ENCODE data around the gene ADCY4.

Gene ADCY4

DNA sequence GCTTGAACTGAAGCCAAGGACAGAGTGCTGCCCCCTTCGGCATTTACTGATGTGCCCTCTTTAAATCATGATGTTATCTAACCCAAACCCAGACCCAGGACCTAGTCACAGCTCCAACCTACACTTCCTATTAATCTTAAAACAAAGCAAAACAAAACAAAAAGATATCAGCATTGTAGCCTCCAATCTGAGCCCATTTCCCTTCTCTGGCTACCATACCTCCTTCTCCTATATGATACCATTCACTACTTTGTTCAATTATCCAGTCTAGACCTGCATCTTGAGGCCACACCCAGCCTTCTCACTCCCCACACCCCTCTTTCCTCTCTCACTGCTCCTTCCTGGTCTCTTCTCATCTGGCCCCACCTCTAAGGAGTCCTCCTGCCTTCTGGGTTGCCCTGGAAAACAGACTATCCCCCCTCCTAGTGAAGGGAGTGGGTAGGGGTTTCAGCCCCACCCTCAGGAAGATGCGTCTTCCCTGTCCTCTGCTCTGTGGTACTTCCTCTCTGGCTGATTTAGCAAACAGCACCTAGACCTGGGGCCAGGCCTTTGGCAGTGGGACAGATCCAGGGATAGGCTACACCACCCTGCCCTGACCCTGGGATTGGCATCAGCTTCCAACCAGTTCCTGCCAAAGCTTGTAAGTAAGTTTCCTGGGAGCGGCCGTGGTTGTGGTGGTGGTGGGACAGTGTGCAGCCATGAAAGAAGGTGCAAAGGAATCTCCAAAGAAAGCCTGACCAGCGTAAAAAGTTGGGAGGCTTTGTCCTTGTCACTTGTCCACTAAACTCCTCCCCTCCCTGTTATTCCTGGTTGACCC lies 20.3 kb downstream of the ADCY4 start:
- no peak for DNase-seq

DNA sequence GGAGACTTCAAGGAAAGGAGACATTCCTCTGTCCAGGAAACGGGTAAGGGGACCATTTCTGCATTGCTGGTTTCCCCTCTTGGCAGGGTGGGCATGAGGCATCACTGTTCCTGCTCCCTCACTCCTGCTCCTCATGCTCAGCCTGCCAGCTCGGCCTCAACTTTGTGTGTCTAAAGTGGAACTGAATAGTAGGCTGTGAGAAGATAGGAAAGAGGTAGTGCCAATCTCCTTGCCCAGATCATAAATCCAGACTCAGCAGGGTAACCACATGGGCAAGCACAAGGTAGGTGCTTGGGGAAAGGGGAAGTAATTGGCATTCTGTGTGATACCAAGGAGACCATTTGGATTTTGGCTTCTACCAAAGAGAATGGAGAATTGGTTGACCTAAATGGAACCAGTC lies 21.0 kb downstream of the ADCY4 start:
- no peak for DNase-seq

DNA sequence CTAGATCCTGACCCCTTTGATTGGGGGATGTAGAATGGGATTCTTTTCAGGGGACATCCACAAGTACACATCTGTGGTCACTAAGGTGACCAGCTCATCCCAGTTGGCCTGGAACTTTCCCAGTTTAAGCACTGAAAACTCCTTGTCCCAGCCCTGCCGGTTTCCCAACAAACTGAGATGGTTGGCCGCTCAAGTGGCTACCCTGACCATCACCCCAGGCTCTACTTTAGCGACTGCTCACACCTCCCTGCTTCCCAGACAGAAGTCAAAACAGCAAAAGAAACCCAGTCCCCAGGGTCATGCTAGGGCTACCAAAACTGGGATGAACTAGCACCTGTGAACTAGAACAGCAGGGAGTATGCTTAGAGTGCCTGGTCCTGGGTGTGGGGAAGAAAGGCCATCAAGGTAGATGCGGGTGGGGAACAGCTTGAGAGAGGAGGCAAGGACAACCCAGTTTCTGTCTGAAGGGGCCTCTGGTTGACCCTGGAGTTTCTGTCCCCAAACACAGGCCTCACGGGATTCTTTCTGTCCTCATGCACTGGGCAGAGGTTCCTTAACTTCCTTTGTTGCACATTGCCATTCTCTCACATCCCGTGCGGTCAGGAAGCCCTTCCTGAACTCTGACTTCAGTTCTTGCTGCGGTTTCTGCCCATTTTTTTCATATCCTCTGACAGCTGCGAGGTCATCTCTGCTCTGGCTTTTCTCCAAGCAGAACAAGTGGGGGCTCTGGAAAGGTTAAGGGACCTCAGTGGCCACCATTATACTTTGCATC lies 21.9 kb downstream of the ADCY4 start:
- no peak for DNase-seq

DNA sequence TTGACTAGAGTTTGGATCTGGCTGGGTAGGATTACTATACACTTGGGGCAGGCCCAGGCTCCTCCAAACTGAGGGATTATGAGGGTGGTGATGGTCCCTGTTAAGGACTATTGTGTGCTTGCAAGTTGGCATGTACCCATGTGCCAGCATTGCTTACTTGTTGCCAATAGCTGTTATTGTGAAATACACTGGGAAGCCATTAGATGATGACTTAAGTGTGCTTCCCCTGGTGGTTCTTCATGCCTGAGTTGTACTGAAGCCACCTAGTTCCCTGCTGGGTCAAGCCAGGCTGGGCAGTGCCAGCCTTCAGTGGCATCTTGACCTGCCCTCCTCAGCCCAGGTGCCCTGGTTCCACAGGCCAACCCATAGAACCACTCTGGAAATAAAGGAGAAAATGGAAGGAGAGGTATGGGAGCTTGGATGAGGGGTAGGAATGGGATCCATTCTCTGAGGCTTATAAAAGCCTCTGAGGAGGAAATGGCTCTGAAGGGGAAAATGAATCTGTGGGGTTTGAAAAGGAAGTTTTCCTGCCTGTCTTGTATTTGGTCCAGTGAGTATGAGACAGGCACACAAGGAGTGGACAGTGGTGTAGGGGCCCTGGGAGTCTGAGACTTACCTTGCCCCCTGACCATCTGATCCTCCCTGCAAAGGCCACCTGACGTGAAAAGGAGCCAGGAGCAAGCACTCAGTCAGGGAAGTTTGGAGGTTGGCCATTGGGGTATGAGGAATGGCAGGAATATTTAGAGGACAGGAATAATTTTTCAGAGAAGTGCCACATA lies 22.8 kb downstream of the ADCY4 start:
- DNase-seq = peak; percentile 8

DNA sequence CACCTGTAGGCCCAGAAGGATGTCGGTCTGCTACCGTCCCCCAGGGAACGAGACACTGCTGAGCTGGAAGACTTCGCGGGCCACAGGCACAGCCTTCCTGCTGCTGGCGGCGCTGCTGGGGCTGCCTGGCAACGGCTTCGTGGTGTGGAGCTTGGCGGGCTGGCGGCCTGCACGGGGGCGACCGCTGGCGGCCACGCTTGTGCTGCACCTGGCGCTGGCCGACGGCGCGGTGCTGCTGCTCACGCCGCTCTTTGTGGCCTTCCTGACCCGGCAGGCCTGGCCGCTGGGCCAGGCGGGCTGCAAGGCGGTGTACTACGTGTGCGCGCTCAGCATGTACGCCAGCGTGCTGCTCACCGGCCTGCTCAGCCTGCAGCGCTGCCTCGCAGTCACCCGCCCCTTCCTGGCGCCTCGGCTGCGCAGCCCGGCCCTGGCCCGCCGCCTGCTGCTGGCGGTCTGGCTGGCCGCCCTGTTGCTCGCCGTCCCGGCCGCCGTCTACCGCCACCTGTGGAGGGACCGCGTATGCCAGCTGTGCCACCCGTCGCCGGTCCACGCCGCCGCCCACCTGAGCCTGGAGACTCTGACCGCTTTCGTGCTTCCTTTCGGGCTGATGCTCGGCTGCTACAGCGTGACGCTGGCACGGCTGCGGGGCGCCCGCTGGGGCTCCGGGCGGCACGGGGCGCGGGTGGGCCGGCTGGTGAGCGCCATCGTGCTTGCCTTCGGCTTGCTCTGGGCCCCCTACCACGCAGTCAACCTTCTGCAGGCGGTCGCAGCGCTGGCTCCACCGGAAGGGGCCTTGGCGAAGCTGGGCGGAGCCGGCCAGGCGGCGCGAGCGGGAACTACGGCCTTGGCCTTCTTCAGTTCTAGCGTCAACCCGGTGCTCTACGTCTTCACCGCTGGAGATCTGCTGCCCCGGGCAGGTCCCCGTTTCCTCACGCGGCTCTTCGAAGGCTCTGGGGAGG lies 23.9 kb downstream of the ADCY4 start, which contains the start of gene LTB4R:
Gene LTB4R (plus strand): TSS at position 857 of the 959 bp plus-strand sequence. CDS start 4,150 bp downstream, outside the sequence.
- peak; percentile 87 for DNase-seq

DNA sequence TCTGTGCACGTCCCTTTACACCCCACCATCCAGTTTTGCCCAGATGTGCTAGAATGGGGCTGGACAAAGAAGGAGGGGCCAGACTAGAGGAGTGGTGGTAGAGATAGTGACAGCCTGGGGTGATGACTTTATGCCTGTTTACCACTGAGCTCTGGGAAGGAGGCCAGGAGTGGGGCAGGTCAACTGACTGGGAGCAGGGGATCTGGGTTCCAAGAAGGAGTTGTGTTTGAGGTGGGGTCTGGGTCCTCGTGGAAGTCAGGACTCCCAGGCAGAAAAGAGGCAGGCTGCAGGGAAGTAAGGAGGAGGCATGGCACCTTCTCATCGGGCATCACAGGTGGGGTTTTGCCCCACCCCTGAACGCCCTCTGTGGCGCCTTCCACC lies 24.6 kb downstream of the ADCY4 start:
- no peak for DNase-seq

DNA sequence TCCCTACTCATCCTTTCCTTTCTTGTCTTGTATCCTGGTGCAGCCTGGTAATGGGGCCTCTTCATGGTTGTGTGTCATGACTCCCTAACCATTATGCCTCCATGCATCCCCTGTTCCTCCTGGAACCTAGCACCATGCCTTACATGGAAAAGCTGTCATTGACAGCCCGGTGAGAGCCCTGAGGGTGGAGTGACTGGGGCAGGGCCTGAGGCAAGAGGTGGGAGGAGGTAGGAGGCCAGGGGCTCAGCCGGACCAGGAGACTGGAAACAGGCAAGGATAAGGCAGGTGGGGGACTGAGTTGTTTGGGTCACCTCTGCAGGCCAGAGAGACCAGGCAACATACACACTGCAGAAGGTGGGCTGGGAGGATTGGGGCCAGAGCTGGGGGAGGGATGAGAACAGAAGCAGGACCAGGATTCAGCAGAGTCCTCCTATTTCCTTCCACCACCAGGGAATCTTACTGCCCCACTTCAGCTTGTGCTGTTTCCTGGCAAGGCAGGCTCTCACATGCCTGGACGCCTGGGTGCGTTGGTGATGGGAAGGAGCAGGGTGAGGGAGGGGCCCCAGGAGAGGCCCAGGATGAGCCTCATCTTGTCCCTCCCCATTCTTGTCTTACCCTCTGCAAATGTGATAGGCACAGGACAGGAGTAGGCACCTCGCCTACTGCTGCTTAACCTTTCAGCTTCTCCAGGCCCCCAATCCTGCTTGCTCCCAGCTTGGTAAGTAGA lies 25.2 kb downstream of the ADCY4 start, which contains the start of gene LTB4R2:
Gene LTB4R2 (plus strand): TSS at position 603 of the 727 bp plus-strand sequence. CDS start 525 bp downstream, outside the sequence.
- DNase-seq = no peak

DNA sequence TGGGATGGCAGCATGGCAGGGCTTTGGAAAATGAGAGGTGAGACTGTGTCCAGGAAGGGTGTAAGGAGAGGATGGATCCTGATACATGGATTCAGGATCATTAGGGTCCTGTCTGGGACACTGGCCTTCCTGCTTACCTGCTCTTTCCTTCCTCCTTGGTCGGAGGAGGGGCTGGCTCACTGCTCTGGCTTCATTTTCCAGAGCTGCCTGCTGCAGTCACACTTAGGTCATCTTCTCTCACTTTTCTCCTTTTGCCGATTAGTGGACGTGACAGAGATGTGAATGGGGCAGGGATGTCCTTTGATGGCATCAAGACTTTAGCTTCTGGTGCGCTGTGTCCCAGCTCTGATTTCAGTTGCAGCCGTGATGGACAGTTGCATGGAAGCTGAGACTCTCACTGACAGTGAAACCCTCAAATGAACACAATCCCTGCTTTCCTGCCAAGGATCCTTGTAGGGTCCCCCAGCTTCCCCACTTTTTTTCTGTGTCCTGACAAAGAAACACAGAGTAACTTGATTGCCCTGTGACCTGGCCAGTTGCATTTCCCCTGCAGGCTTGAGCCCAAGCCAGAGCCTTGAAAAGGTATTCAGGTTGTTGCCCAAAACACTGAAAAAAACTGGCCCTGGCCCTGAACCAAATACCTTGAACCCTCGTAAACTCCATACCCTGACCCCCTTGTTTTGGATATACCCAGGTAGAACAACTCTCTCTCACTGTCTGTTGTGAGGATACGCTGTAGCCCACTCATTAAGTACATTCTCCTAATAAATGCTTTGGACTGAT lies 26.3 kb downstream of the ADCY4 start:
- DNase-seq = no peak

DNA sequence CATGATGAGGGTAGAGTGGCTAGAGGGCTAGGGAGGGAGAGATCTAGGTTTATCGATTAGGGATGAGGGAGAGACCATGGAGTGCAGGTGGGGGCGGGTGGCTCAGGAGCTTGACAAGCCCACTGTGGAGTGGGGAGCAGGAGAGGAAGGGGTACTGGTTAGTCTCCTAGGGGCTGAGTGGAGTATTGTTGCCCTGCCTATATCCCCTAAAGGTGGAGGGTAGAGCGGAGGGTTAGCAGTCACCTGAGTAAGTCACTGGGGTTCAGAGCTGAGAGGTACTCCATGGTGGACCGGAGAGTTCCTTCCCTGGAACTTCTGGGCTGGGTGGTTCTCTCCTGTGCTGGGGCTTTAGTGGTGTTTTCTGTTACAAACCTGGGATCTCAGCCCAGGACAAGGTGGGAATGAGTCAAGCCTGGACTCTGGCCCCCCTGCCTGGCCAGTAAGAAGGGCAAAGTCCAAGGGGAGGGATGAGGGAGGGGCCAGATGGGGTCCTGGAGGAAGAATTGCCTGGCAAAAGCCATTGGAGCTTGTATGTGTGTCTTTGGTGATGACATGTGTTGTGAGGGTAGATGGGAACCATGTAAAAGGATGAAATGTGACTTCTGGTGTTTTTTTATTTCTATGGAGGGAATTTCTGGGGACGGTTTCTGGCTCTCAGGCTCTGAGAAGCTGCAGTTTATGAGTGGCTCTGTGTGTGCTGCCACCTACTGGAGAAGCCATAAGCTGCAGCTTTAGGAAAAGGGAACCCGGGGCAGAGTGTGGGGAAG lies 27.1 kb downstream of the ADCY4 start, which contains the start of gene CIDEB:
Gene CIDEB (minus strand): TSS at position 403 of the 767 bp plus-strand sequence. CDS start 119 bp downstream, at position 284.
- peak; percentile 37 for DNase-seq

DNA sequence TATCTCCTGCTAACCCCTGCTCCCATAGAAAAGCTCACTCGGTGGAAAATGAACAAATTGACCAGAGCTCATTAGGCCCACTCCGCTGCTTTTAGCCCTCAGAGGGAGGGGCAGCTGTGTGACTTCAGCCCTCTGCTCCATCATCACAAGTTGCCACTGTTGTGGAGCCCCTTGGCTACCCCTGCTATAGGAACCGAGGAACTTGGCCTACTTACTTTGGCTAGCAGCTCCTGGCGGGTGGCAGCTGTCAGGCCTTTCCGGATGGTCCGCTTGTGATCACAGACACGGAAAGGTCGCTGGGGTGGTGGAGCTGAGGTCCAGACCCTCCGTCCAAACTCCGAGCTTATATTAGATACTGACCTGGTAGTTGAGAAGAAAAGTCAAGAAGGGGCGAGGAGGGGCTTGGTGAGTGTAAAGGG lies 27.7 kb downstream of the ADCY4 start:
- no peak for DNase-seq

DNA sequence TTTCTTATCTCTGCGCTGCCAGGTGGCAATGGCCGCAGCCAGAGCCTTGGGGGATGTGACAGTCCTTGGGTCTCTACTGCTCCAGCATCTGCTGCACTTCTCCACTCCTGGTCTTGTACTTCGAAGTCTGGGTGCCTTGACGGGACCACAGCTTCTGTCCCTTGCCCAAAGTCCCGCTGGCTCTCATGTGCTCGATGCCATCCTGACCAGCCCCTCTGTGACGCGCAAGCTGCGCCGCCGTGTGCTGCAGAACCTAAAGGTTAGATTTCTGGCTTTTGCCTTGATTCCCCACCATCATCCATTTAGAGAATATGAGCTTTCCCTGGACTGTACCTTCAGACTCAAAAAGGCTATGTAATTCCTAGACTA lies 30.9 kb downstream of the ADCY4 start:
- no peak for DNase-seq

DNA sequence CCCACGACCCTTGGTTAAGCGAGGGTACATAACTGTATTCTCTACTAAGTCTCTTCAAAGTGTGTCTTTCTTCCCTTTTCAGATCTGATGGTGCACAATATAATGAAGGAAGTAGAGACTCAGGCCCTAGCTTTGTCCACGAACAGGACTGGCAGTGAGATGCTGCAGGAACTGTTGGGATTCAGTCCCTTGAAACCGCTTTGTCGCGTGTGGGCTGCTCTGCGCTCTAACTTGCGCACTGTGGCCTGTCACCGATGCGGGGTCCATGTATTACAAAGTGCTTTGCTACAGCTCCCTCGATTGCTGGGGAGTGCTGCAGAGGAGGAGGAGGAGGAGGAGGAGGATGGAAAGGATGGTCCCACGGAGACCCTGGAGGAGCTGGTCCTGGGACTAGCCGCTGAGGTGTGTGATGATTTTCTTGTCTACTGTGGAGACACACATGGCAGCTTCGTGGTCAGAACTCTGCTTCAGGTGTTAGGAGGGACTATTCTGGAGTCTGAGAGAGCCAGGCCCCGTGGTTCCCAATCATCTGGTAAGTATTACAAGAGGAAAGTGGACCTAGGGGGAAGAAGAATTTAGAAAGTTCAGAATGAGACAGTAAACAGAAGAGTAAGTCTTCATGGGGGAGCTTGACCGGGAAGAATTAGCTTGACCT lies 34.4 kb downstream of the ADCY4 start:
- DNase-seq = no peak

DNA sequence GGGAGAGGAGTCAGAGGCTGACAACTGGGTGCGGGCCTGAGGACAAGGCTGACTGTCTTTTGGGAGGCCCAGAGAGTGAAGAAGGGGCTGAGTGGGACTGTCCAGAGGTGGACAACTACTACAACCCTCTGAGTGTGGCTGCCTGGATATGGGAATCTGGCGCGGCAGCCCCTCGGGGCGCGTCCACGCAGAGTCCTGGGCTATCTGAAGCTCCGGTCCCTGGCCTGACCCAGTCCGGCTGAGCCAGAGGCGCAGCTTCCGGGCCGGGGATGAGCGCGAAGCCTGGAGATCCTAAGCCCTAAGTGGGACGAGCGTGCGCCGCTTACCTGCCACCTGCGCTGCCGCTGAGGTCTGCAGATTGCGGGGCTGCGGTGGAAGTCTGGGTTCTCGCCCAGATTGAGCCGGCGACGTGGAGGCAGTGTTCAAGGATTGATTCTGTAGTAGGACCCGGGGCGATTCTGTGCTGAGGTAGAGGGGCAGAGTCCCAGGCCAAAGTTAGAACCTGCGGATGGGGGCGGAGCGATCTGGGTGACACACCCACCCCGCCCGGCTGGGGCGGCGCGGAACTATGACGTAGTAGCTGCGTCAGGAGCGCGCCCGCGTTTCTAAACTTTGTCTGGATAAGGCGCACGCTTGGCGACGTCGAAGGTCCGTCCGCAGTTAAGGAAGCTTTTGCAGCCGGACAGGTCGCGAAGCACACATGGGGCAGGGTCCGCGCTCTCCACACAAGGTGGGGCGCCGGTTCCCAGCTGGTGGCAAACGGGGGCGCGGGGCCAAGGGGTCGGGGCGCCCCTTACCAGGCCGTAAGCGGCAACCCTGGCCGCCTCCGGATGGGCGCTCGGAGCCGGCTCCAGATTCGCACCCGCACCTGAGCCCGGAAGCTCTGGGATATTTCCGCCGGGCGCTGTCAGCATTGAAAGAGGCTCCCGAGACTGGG lies 35.3 kb downstream of the ADCY4 start, which contains the start of the genes DHRS1 and NOP9:
Gene DHRS1 (minus strand): TSS at position 526 of the 937 bp plus-strand sequence. CDS start 674 bp downstream, outside the sequence.
Gene NOP9 (plus strand): TSS at position 596 of the 937 bp plus-strand sequence. CDS start 105 bp downstream, at position 701.
- DNase-seq = peak; percentile 79

DNA sequence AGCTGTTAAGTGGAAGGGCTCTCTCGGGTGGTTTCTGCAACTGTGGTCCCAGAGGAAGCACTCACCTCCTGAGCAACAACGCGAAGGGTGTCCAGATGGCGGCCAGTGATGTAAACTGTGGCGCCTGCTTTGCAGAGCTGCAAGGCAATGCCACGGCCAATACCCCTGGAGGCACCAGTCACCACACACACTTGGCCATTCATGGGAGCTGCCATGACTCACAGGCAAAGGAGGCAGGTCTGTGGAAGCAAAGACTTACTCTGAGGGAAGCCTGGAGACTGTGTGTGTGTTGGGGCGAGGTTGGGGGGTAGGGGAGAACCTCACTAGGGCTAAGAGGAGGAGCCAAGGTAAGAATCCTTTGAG lies 36.0 kb downstream of the ADCY4 start:
- DNase-seq = no peak

DNA sequence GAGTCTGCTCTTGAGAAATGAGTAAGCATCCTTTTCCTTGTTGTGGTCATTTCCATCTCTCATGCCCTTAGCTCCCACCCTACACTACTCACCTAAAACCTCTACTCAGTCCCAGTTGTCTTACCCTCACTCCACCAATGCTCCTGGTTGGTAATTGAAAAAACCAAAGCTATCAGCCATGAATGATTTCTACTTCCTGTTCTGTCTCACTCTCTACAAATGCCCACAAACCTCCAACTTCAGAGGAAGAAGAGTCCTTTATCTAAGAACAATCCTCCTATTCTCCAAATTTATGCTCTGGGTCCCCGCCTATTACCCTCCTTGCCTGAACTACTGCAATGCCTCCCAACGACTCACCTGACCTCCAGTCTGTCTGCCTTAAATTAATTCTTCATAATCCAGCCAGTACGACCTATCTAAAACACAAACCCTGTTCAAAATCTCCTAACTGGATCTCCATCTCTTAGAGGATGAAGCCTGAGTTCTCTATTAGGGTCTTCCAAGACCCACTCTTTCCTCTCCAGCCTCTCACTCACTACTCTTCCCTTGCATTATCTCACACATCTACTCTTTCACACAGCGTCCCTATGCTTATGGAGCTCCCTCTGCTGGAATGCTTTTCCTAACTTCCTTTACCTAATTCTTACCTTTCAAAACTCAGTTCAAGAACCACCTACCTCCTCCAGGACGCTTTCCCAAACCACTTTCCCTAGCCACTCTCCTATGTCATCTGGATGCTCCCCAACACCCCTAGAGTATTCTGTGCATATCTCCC lies 37.5 kb downstream of the ADCY4 start:
- DNase-seq = peak; percentile 23

DNA sequence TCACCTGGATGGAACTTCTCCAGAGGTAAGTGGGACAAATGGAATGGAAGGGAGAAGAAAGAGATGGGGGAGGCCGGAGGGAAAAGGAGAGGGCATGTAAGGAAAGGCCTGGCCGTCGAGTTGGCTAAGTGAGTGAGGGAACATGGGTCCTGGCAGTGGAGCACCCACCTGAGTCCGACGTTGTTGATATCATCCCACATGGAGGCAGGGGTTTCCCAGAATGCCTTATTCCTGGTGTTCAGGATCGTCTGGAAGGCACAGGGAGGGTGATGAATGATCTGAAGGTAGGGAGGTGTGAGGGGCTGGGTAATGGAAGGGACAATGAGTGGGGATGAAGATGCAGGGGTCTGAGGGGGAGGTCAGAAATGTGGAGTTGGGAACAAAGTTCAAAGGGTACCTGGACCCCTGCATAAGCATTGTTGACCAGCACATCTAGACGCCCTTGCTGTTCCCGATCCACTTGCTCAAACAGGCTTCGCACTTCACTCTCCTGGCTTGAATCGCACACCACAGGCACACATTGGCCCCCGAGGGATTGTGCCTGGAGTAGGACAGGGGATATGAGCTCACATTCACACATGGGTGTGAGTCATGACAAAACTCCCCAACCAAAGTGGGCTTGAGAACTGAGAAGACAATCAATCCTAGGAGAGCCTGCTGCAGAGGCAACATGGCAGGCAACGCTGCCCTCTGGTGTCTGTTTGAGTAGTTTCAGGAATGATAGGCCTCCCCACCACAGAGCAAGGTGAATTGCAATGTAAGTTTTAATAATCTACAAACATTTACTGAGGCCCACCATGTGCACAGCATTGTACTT lies 38.3 kb downstream of the ADCY4 start:
- DNase-seq = peak; percentile 51

Measured in COR-L47 (cell line).